ENCODE results near the gene RMRP. TPM values are rescaled to one million over a fixed set of nuclear protein-coding genes. Genes with fewer than 3 reads are reported as not detected.

Gene RMRP
- total RNA-seq, result over 10,000 TPM in 1 of 2 experiments, 1,000 to 10,000 TPM in 1; 7,718 to 11,549 TPM
- not detected for polyA plus RNA-seq

- Mint-ChIP-seq H3K27me3 (peaks cover 4 to 9% of the 10 kb centered on the region in 2 donors), H3K4me1 (peaks cover 61 to 79% (median 72%) of the 10 kb centered on the region in 3 donors), H3K4me3 (peak within 1 kb of the TSS; percentile 84 to 97 (median 92)), H3K27ac (peak within 1 kb of the TSS; percentile 97 to 100 (median 99)), H3K36me3 (peaks cover 11 to 29% (median 13%) of the 10 kb centered on the region in 3 donors), H3K9me3 (peaks cover 0 to 6% (median 4%) of the 10 kb centered on the region in 5 donors)
- no peaks in the 10 kb centered on the region for H3K9me3 ChIP-seq (ENCODE audit: low read length)
- H3K27me3 ChIP-seq (ENCODE audit: insufficient read depth, low read length, poor library complexity, severe bottlenecking), result no peaks in the 10 kb centered on the region
- H3K36me3 ChIP-seq (ENCODE audit: insufficient read depth, low read length), result peaks cover 10% of the 10 kb centered on the region
- H3K27ac ChIP-seq (ENCODE audit: low read depth, low read length), result peak within 1 kb of the TSS; percentile 99
- ChIA-PET POLR2A (interaction anchor here (0.6 to 5.1 kb wide), 13 partner anchors 11 to 74 kb away, joined by 3 to 53 read pairs (median 6); partner anchors contain the start of genes CREB3, TESK1 and TLN1), CTCF (interaction anchor here (0.9 to 10.0 kb wide), 28 partner anchors 9 to 555 kb away, joined by 3 to 162 read pairs (median 8); partner anchors contain the start of genes ARHGEF39, CD72, CREB3 and GBA2)
- peaks cover 60% of the 10 kb centered on the region for H3K4me1 ChIP-seq (ENCODE audit: insufficient read depth, low read length)
- peak within 1 kb of the TSS; percentile 90 for H3K4me3 ChIP-seq (ENCODE audit: low read length)
- DNase-seq, result peak; percentile 76 to 94 (median 91)
Observed at GRCh38 chr9:35657546-35658136, at the start of gene RMRP. RMRP (minus strand) TSS chr9:35658019.

GRCh38 chr9:35706951-35707350 is 49.1 kb upstream of the RMRP start:
- Histone ChIP-seq H3K36me3 (ENCODE audit: insufficient read depth, low read length) (peaks cover 93% of the 10 kb centered on the region), H3K4me1 (ENCODE audit: insufficient read depth, low read length) (no peaks in the 10 kb centered on the region), H3K27me3 (ENCODE audit: insufficient read depth, low read length, poor library complexity, severe bottlenecking) (no peaks in the 10 kb centered on the region), H3K4me3 (ENCODE audit: low read length) (no peak overlapping the region), H3K9me3 (ENCODE audit: low read length) (no peaks in the 10 kb centered on the region), H3K27ac (ENCODE audit: low read depth, low read length) (no peak overlapping the region)
- H3K36me3 Mint-ChIP-seq, result peaks cover 23 to 89% (median 35%) of the 10 kb centered on the region in 3 donors
- H3K27ac Mint-ChIP-seq, result peak overlapping the region in 5 of 8 donors; percentile 32 to 57 (median 47)
- H3K9me3 Mint-ChIP-seq, result no peaks in the 10 kb centered on the region
- H3K4me1 Mint-ChIP-seq, result peaks cover 0 to 4% (median 1%) of the 10 kb centered on the region in 3 donors
- DNase-seq, result no peak
- POLR2A ChIA-PET, result interaction anchor here (0.9 kb wide), 1 partner anchor 24 kb away, joined by 3 read pairs; no protein-coding TSS in a partner anchor
- H3K27me3 Mint-ChIP-seq, result peaks cover 0 to 2% of the 10 kb centered on the region in 2 donors
- no peak overlapping the region for H3K4me3 Mint-ChIP-seq
- CTCF ChIA-PET, result interaction anchor here (1.4 to 5.5 kb wide), 5 partner anchors 11 to 175 kb away, joined by 3 to 33 read pairs (median 4); partner anchors contain the start of genes CCDC107 and RMRP

GRCh38 chr9:35705836-35706430 is 48.1 kb upstream of the RMRP start:
- peaks cover 0 to 2% of the 10 kb centered on the region in 2 donors for H3K27me3 Mint-ChIP-seq
- CTCF ChIA-PET, result interaction anchor here (0.6 to 5.5 kb wide), 5 partner anchors 10 to 822 kb away, joined by 3 to 33 read pairs (median 4); no protein-coding TSS in a partner anchor

GRCh38 chr9:35705372-35705771 is 47.6 kb upstream of the RMRP start:
- Mint-ChIP-seq H3K9me3 (no peaks in the 10 kb centered on the region), H3K36me3 (peaks cover 16 to 73% (median 32%) of the 10 kb centered on the region in 3 donors), H3K27me3 (peaks cover 0 to 2% of the 10 kb centered on the region in 2 donors), H3K27ac (peak overlapping the region in 1 of 8 donors; percentile 79), H3K4me1 (peaks cover 0 to 4% (median 1%) of the 10 kb centered on the region in 3 donors), H3K4me3 (no peak overlapping the region)
- no peaks in the 10 kb centered on the region for H3K27me3 ChIP-seq (ENCODE audit: insufficient read depth, low read length, poor library complexity, severe bottlenecking)
- no peak overlapping the region for H3K4me3 ChIP-seq (ENCODE audit: low read length)
- ChIA-PET POLR2A (no interaction called here), CTCF (interaction anchor here (0.8 to 5.5 kb wide), 3 partner anchors 9 to 94 kb away, joined by 3 to 33 read pairs (median 12); no protein-coding TSS in a partner anchor)
- H3K36me3 ChIP-seq (ENCODE audit: insufficient read depth, low read length), result peaks cover 93% of the 10 kb centered on the region
- no peak for DNase-seq
- no peak overlapping the region for H3K27ac ChIP-seq (ENCODE audit: low read depth, low read length)
- H3K9me3 ChIP-seq (ENCODE audit: low read length), result no peaks in the 10 kb centered on the region
- no peaks in the 10 kb centered on the region for H3K4me1 ChIP-seq (ENCODE audit: insufficient read depth, low read length)

More at GRCh38 chr9:35705836-35706430, 48.1 kb upstream of the RMRP start:
- Histone ChIP-seq H3K9me3 (ENCODE audit: low read length) (no peaks in the 10 kb centered on the region), H3K36me3 (ENCODE audit: insufficient read depth, low read length) (peaks cover 93% of the 10 kb centered on the region), H3K27ac (ENCODE audit: low read depth, low read length) (no peak overlapping the region), H3K4me1 (ENCODE audit: insufficient read depth, low read length) (no peaks in the 10 kb centered on the region), H3K27me3 (ENCODE audit: insufficient read depth, low read length, poor library complexity, severe bottlenecking) (no peaks in the 10 kb centered on the region), H3K4me3 (ENCODE audit: low read length) (no peak overlapping the region)
- Mint-ChIP-seq H3K4me1 (peaks cover 0 to 4% (median 1%) of the 10 kb centered on the region in 3 donors), H3K9me3 (no peaks in the 10 kb centered on the region), H3K4me3 (no peak overlapping the region), H3K36me3 (peaks cover 20 to 79% (median 34%) of the 10 kb centered on the region in 3 donors), H3K27ac (peak overlapping the region in 1 of 8 donors; percentile 71)
- POLR2A ChIA-PET, result interaction anchor here (0.9 kb wide), 1 partner anchor 25 kb away, joined by 3 read pairs; no protein-coding TSS in a partner anchor
- DNase-seq, result no peak

GRCh38 chr9:35703906-35704672 is 46.3 kb upstream of the RMRP start:
- Histone ChIP-seq H3K36me3 (ENCODE audit: insufficient read depth, low read length) (peaks cover 99% of the 10 kb centered on the region), H3K27ac (ENCODE audit: low read depth, low read length) (no peak overlapping the region), H3K27me3 (ENCODE audit: insufficient read depth, low read length, poor library complexity, severe bottlenecking) (no peaks in the 10 kb centered on the region), H3K4me1 (ENCODE audit: insufficient read depth, low read length) (no peaks in the 10 kb centered on the region), H3K9me3 (ENCODE audit: low read length) (no peaks in the 10 kb centered on the region), H3K4me3 (ENCODE audit: low read length) (no peak overlapping the region)
- peaks cover 0 to 2% of the 10 kb centered on the region in 2 donors for H3K27me3 Mint-ChIP-seq
- H3K9me3 Mint-ChIP-seq, result no peaks in the 10 kb centered on the region
- H3K4me3 Mint-ChIP-seq, result no peak overlapping the region
- ChIA-PET CTCF (interaction anchor here (0.8 to 5.5 kb wide), 3 partner anchors 8 to 95 kb away, joined by 3 to 33 read pairs (median 5); no protein-coding TSS in a partner anchor), POLR2A (no interaction called here)
- H3K27ac Mint-ChIP-seq, result peak overlapping the region in 2 of 8 donors; percentile 46 to 54
- no peak for DNase-seq
- peaks cover 16 to 67% (median 32%) of the 10 kb centered on the region in 3 donors for H3K36me3 Mint-ChIP-seq
- H3K4me1 Mint-ChIP-seq, result peaks cover 0 to 4% (median 1%) of the 10 kb centered on the region in 3 donors

- no peaks in the 10 kb centered on the region for H3K4me1 ChIP-seq (ENCODE audit: insufficient read depth, low read length)
- H3K27ac ChIP-seq (ENCODE audit: low read depth, low read length), result no peak overlapping the region
- POLR2A ChIA-PET, result no interaction called here
- no peaks in the 10 kb centered on the region for H3K9me3 Mint-ChIP-seq
- peaks cover 15 to 53% (median 26%) of the 10 kb centered on the region in 3 donors for H3K36me3 Mint-ChIP-seq
- peaks cover 0 to 1% (median 0%) of the 10 kb centered on the region in 3 donors for H3K4me1 Mint-ChIP-seq
- no peaks in the 10 kb centered on the region for H3K27me3 ChIP-seq (ENCODE audit: insufficient read depth, low read length, poor library complexity, severe bottlenecking)
- no peak overlapping the region for H3K4me3 Mint-ChIP-seq
- DNase-seq, result no peak
- H3K9me3 ChIP-seq (ENCODE audit: low read length), result no peaks in the 10 kb centered on the region
- H3K27ac Mint-ChIP-seq, result peak overlapping the region in 3 of 8 donors; percentile 23 to 70 (median 58)
- no peaks in the 10 kb centered on the region for H3K27me3 Mint-ChIP-seq
- H3K4me3 ChIP-seq (ENCODE audit: low read length), result no peak overlapping the region
- CTCF ChIA-PET, result interaction anchor here (1.3 to 1.6 kb wide), 2 partner anchors 45 to 94 kb away, joined by 4 to 5 read pairs; partner anchors contain the start of genes CCDC107 and RMRP
- peaks cover 99% of the 10 kb centered on the region for H3K36me3 ChIP-seq (ENCODE audit: insufficient read depth, low read length)
Observed at GRCh38 chr9:35702696-35703095, 44.9 kb upstream of the RMRP start.

- H3K27ac ChIP-seq (ENCODE audit: low read depth, low read length), result no peak overlapping the region
- no peak overlapping the region for H3K4me3 ChIP-seq (ENCODE audit: low read length)
- Mint-ChIP-seq H3K27ac (no peak overlapping the region), H3K9me3 (no peaks in the 10 kb centered on the region), H3K36me3 (peaks cover 4 to 35% (median 26%) of the 10 kb centered on the region in 3 donors), H3K4me3 (no peak overlapping the region), H3K27me3 (no peaks in the 10 kb centered on the region), H3K4me1 (peaks cover 6 to 10% (median 9%) of the 10 kb centered on the region in 3 donors)
- POLR2A ChIA-PET, result no interaction called here
- H3K27me3 ChIP-seq (ENCODE audit: insufficient read depth, low read length, poor library complexity, severe bottlenecking), result no peaks in the 10 kb centered on the region
- H3K36me3 ChIP-seq (ENCODE audit: insufficient read depth, low read length), result peaks cover 89% of the 10 kb centered on the region
- DNase-seq, result no peak
- H3K4me1 ChIP-seq (ENCODE audit: insufficient read depth, low read length), result no peaks in the 10 kb centered on the region
- CTCF ChIA-PET, result interaction anchor here (0.9 to 1.9 kb wide), 3 partner anchors 40 to 89 kb away, joined by 3 to 6 read pairs (median 3); partner anchors contain the start of genes CCDC107 and RMRP
- no peaks in the 10 kb centered on the region for H3K9me3 ChIP-seq (ENCODE audit: low read length)
Observed at GRCh38 chr9:35700942-35701341, 43.1 kb upstream of the RMRP start.

All from CD8-positive, alpha-beta memory T cell (primary cell).